H1 (cell line): ENCODE measurements around the gene MGMT. TPM values are rescaled to one million over a fixed set of nuclear protein-coding genes. Genes with fewer than 3 reads are reported as not detected.

Source experiments
- CTCF ChIA-PET: fragments of 300-600 bp; sonication (Branson Sonifier 250); formaldehyde crosslinking; loops from one replicate; lab custom pipeline; 2021; ENCODE audit not compliant: partially characterized antibody; lab: Charles Lee
- POLR2A ChIA-PET: fragments of 300-600 bp; sonication (Branson Sonifier 250); formaldehyde crosslinking; loops from one replicate; lab custom pipeline; 2021; ENCODE audit warnings: inconsistent platforms; ENCODE audit not compliant: partially characterized antibody; lab: Charles Lee
- DNase-seq, 2 experiments: peaks; one replicate each; pipeline versions ENCODE4 v3.0.0 to v3.0.0-alpha.2; 2010 to 2022; ENCODE audit warnings: low spot score in 2 of 2, low read depth in 1 of 2, mixed read lengths in 1 of 2
- FAIRE-seq: peaks from 2 replicates; lab custom pipeline; 2011; peaks lifted over from hg19 to GRCh38; lab: Jason Lieb, UNC
- H2AFZ ChIP-seq: 2 replicates; pipeline ENCODE4 v1.8.1; 2012; ENCODE audit warnings: low read length, inconsistent platforms
- H2AK5ac ChIP-seq: 2 replicates; pipeline ENCODE4 v1.6.1; 2013; ENCODE audit warnings: low read depth, low read length
- H2BK120ac ChIP-seq: replicated peaks from 2 replicates; pipeline ENCODE3; 2013; ENCODE audit warnings: low read depth, low read length, inconsistent platforms
- H2BK12ac ChIP-seq: 2 replicates; pipeline ENCODE4 v1.6.1; 2013; ENCODE audit warnings: low read depth, low read length
- H2BK15ac ChIP-seq: 2 replicates; pipeline ENCODE4 v1.6.1; 2013; ENCODE audit warnings: low read length
- H2BK20ac ChIP-seq: 2 replicates; pipeline ENCODE4 v1.6.1; 2013; ENCODE audit warnings: low read length
- H2BK5ac ChIP-seq: 2 replicates; pipeline ENCODE4 v1.6.1; 2013; ENCODE audit warnings: low read depth, low read length
- H3K14ac ChIP-seq: 2 replicates; pipeline ENCODE4 v1.6.1; 2013; ENCODE audit warnings: inconsistent platforms; ENCODE audit not compliant: insufficient read length
- H3K18ac ChIP-seq: 2 replicates; pipeline ENCODE4 v1.6.1; 2013; ENCODE audit warnings: low read length; ENCODE audit errors: extremely low read depth
- H3K23ac ChIP-seq: 2 replicates; pipeline ENCODE4 v1.6.1; 2013; ENCODE audit warnings: inconsistent platforms; ENCODE audit not compliant: insufficient read length
- H3K23me2 ChIP-seq: 2 replicates; pipeline ENCODE4 v1.6.1; 2013; ENCODE audit warnings: low read depth, low read length
- H3K27ac ChIP-seq: 2 replicates; pipeline ENCODE4 v1.6.1; 2011; ENCODE audit warnings: low read depth, low read length, inconsistent platforms
- H3K27me3 ChIP-seq, 4 experiments: replicated peaks in 1 of 4; 1 replicate in 1 of 4; 2 replicates in 3 of 4; pipeline versions ENCODE4 v1.6.1 to v1.8.1; 2011 to 2013; ENCODE audit warnings: low read length in 3 of 4, mild to moderate bottlenecking in 3 of 4, inconsistent platforms in 2 of 4, mixed read lengths in 2 of 4, moderate library complexity in 1 of 4; ENCODE audit not compliant: control insufficient read depth in 3 of 4, insufficient read depth in 3 of 4; ENCODE audit errors: extremely low read depth in 1 of 4
- H3K36me3 ChIP-seq, 4 experiments: 2 replicates each; pipeline versions ENCODE4 v1.6.1 to v1.8.1; 2011 to 2013; ENCODE audit warnings: mild to moderate bottlenecking in 4 of 4, low read length in 3 of 4, moderate library complexity in 2 of 4, control low read depth in 1 of 4, inconsistent platforms in 1 of 4; ENCODE audit not compliant: insufficient read depth in 4 of 4, control insufficient read depth in 2 of 4
- H3K4ac ChIP-seq: replicated peaks from 2 replicates; pipeline ENCODE3; 2013; ENCODE audit warnings: low read length, low read depth, mixed read lengths, inconsistent platforms; ENCODE audit not compliant: insufficient read length
- H3K4me1 ChIP-seq, 4 experiments: replicated peaks in 1 of 4; 1 replicate in 1 of 4; 2 replicates in 3 of 4; pipeline versions ENCODE4 v1.6.1 to v1.8.1; 2011 to 2013; ENCODE audit warnings: low read length in 3 of 4, inconsistent platforms in 2 of 4, mixed read lengths in 1 of 4; ENCODE audit not compliant: insufficient read depth in 4 of 4, control insufficient read depth in 3 of 4
- H3K4me2 ChIP-seq, 2 experiments: 2 replicates each; pipeline versions ENCODE4 v1.6.1 to v1.8.1; 2011 to 2013; ENCODE audit warnings: low read depth in 2 of 2, low read length in 2 of 2, control low read depth in 1 of 2, inconsistent platforms in 1 of 2, mild to moderate bottlenecking in 1 of 2; ENCODE audit not compliant: insufficient read depth in 1 of 2
- H3K4me3 ChIP-seq, 4 experiments: fragments of 200-600, 300-600 bp in 1 of 4; sonication (generic), shearing (Covaris generic), sonication (Bioruptor Twin) in 1 of 4; 2 replicates each; pipeline versions ENCODE4 v1.5.1 to v1.8.1; 2011 to 2016; ENCODE audit warnings: low read length in 4 of 4, low read depth in 3 of 4, control low read depth in 2 of 4, inconsistent platforms in 2 of 4, mild to moderate bottlenecking in 2 of 4, mixed read lengths in 1 of 4, moderate library complexity in 1 of 4; ENCODE audit not compliant: insufficient read depth in 2 of 4; ENCODE audit errors: extremely low read depth in 1 of 4
- H3K56ac ChIP-seq: replicated peaks from 2 replicates; pipeline ENCODE3; 2013; ENCODE audit warnings: low read depth, mild to moderate bottlenecking, mixed read lengths, low read length, inconsistent platforms; ENCODE audit not compliant: insufficient read length
- H3K79me1 ChIP-seq: 2 replicates; pipeline ENCODE4 v1.6.1; 2013; ENCODE audit warnings: low read depth, low read length, control low read depth
- H3K79me2 ChIP-seq, 2 experiments: 2 replicates each; pipeline versions ENCODE4 v1.6.1 to v1.8.1; 2012 to 2013; ENCODE audit warnings: low read length in 2 of 2, mild to moderate bottlenecking in 2 of 2, inconsistent platforms in 1 of 2; ENCODE audit not compliant: insufficient read depth in 2 of 2, control insufficient read depth in 1 of 2
- H3K9ac ChIP-seq, 4 experiments: replicated peaks in 1 of 4; 1 replicate in 1 of 4; 2 replicates in 3 of 4; pipeline versions ENCODE4 v1.6.1 to v1.8.1; 2011 to 2013; ENCODE audit warnings: low read depth in 3 of 4, low read length in 3 of 4, control low read depth in 2 of 4, mild to moderate bottlenecking in 2 of 4, moderate library complexity in 2 of 4, inconsistent platforms in 1 of 4; ENCODE audit errors: extremely low read depth in 1 of 4
- H3K9me3 ChIP-seq, 2 experiments: 2 replicates each; pipeline versions ENCODE4 v1.6.1 to v1.8.1; 2012 to 2013; ENCODE audit warnings: mild to moderate bottlenecking in 2 of 2, moderate library complexity in 2 of 2, control low read depth in 1 of 2, inconsistent platforms in 1 of 2, low read depth in 1 of 2, low read length in 1 of 2, mixed read lengths in 1 of 2; ENCODE audit not compliant: insufficient read depth in 2 of 2
- H4K20me1 ChIP-seq, 2 experiments: replicated peaks in 1 of 2; 2 replicates each; pipeline versions ENCODE3 to v1.8.1; 2011 to 2013; ENCODE audit warnings: inconsistent platforms in 2 of 2, low read length in 2 of 2, mild to moderate bottlenecking in 1 of 2; ENCODE audit not compliant: insufficient read depth in 2 of 2, control insufficient read depth in 1 of 2
- H4K5ac ChIP-seq: 2 replicates; pipeline ENCODE4 v1.6.1; 2013; ENCODE audit warnings: low read length, low read depth, mixed read lengths, inconsistent platforms; ENCODE audit not compliant: insufficient read length
- H4K8ac ChIP-seq: 2 replicates; pipeline ENCODE4 v1.8.0; 2013; ENCODE audit warnings: mild to moderate bottlenecking, moderate library complexity, low read length, inconsistent platforms; ENCODE audit not compliant: insufficient read depth; ENCODE audit errors: extremely low read depth
- H4K91ac ChIP-seq: replicated peaks from 2 replicates; pipeline ENCODE3; 2013; ENCODE audit warnings: low read length, mixed read lengths, inconsistent platforms; ENCODE audit not compliant: insufficient read length
- CBX8 ChIP-seq: fragments of 300-800, 300-1000 bp; sonication (generic); IDR thresholded peaks from 2 replicates; pipeline ENCODE4 v1.7.1; 2016; ENCODE audit warnings: low read depth, low read length, borderline replicate concordance
- CEBPB ChIP-seq: IDR thresholded peaks from 2 replicates; pipeline ENCODE4 v1.6.1; 2012; ENCODE audit warnings: low read depth, low read length
- KDM5A ChIP-seq: fragments of 200-600 bp; IDR thresholded peaks from 2 replicates; pipeline ENCODE4 v1.7.1; 2012; ENCODE audit warnings: mild to moderate bottlenecking, low read length, inconsistent platforms, mixed read lengths
- NRF1 ChIP-seq: IDR thresholded peaks from 2 replicates; pipeline ENCODE4 v1.6.1; 2011; ENCODE audit warnings: mild to moderate bottlenecking, low read depth, low read length, improper control_type of control experiment
- POLR2A ChIP-seq, 2 experiments: IDR thresholded peaks; 1 replicate in 1 of 2; 2 replicates in 1 of 2; pipeline ENCODE4 v1.6.1; 2011; ENCODE audit warnings: low read depth in 2 of 2, low read length in 2 of 2, mild to moderate bottlenecking in 2 of 2; ENCODE audit errors: control extremely low read depth in 1 of 2
- POLR2AphosphoS5 ChIP-seq: IDR thresholded peaks from 2 replicates; pipeline ENCODE4 v1.6.1; 2011; ENCODE audit warnings: low read depth, low read length
- RBBP5 ChIP-seq: IDR thresholded peaks from 2 replicates; pipeline ENCODE4 v1.7.1; 2012; ENCODE audit warnings: low read depth, mild to moderate bottlenecking, inconsistent platforms, low read length, moderate library complexity, borderline replicate concordance
- SIRT6 ChIP-seq: IDR thresholded peaks from one replicate; pipeline ENCODE4 v1.7.1; 2012; ENCODE audit warnings: low read length, inconsistent platforms
- SP1 ChIP-seq: IDR thresholded peaks from 2 replicates; pipeline ENCODE4 v1.6.1; 2011; ENCODE audit warnings: low read depth, low read length
- TCF12 ChIP-seq: IDR thresholded peaks from 2 replicates; pipeline ENCODE4 v1.6.1; 2011; ENCODE audit warnings: low read depth, mild to moderate bottlenecking, low read length
- WGBS, 2 experiments: shearing (Covaris generic) in 1 of 2; methylation state at CpG; one replicate each; pipeline versions ENCODE4 v1.1.6 to v1.1.7; 2013 to 2015; ENCODE audit warnings: low lambda C conversion rate in 2 of 2, mixed read lengths in 2 of 2, inconsistent platforms in 1 of 2, low coverage in 1 of 2, missing lambda C conversion rate in 1 of 2; ENCODE audit not compliant: insufficient replicate concordance in 2 of 2, insufficient coverage in 1 of 2, insufficient read length in 1 of 2; ENCODE audit errors: extremely low coverage in 1 of 2, missing lambda C conversion rate in 1 of 2; 5-methylcytosine and 5-hydroxymethylcytosine counted together
- polyA plus RNA-seq, 7 experiments: library from polyadenylated mRNA; depleted of rRNA in 3 of 7; stranded (reverse) in 5 of 7; unstranded in 2 of 7; fragments of >200 nt in 5 of 7; fragments of 200-250 nt in 2 of 7; gene quantifications; 1 replicate in 5 of 7; 2 replicates in 1 of 7; 4 replicates in 1 of 7; pipeline versions ENCODE4 v1.2.1 to v1.2.3, GENCODE V29; 2011 to 2013; ENCODE audit warnings: missing spikeins in 2 of 7, mixed read lengths in 2 of 7
- total RNA-seq: library from RNA; stranded (reverse); fragmentation: NEBNext Ultra II Directional; extraction: Animal tissue kit (Norgen Biotek cat#: 25700); gene quantifications from 2 replicates; pipeline ENCODE4 v1.2.1, GENCODE V29; 2021
- TF ChIP-seq, protein P1 (sequence below): IDR thresholded peaks from 2 replicates; pipeline ENCODE4 v1.6.1; 2012; ENCODE audit warnings: inconsistent platforms
- TF ChIP-seq, protein P2 (sequence below), 3 experiments: IDR thresholded peaks; 1 replicate in 2 of 3; 2 replicates in 1 of 3; pipeline versions ENCODE4 v1.5.1 to v1.6.1; 2011; ENCODE audit warnings: low read length in 3 of 3, mild to moderate bottlenecking in 3 of 3, inconsistent platforms in 2 of 3, low read depth in 1 of 3, moderate library complexity in 1 of 3; ENCODE audit not compliant: insufficient read depth in 1 of 3; ENCODE audit errors: control extremely low read depth in 1 of 3

MGMT gene
- total and polyA plus RNA-seq, 2 of the 8 experiments (the other 6 are each of a cell fraction or from before 2014, with no cell fraction given) = 9.9 to 10.7 TPM

DNA sequence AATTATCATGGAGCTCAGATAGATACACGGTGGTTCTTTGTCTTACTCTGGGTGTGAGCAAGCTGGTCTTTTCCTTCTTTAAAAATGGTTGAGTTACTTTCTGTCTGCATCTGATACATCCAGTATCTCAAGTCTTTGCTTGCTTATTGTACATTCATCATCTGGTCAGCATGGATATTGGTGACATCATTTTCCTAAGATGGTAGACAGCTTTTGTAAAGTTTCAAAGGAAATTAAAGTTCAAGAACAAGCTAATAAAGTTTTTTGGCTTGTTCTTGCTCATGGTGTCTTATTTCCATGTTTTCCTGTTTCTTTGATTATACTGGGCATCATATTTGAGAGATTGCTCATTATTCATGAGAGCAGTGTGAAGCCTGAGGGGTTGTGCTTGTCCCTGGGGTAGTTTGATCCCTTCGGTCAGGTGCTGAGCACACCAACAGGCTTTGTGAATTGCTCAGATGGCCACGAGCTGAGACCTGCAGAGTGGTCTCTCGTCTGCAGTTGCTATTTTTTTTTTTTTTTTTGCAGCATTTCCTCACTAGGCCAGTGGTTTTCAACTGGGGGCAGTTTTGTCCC lies 38.5 kb downstream of the MGMT start:
- no peak overlapping the region for H2BK12ac ChIP-seq
- no peaks in the 10 kb centered on the region for H3K36me3 ChIP-seq
- no peak overlapping the region for H4K5ac ChIP-seq
- DNase-seq = no peak
- no peaks in the 10 kb centered on the region for H3K79me2 ChIP-seq
- no peak overlapping the region for H3K14ac ChIP-seq
- no peak overlapping the region for H3K23ac ChIP-seq
- H3K4me2 ChIP-seq = no peak overlapping the region
- no peaks in the 10 kb centered on the region for H3K27me3 ChIP-seq
- no peak overlapping the region for H2BK5ac ChIP-seq
- no peak overlapping the region for H2AK5ac ChIP-seq
- no peak overlapping the region for H3K4me3 ChIP-seq
- ChIA-PET CTCF (interaction anchor here (0.6 to 1.4 kb wide), 2 partner anchors 40 to 250 kb away, joined by 3 read pairs; no protein-coding TSS in a partner anchor), POLR2A (no interaction called here)
- 59% methylated on average over 4 of the region's 4 CpGs; no CpG with 5 or more reads in 1 of the 2 experiments for WGBS, 2 experiments
- no peaks in the 10 kb centered on the region for H3K4me1 ChIP-seq
- no peaks in the 10 kb centered on the region; the same call in 1 of the 2 replicates for H3K79me1 ChIP-seq
- no peak overlapping the region for H2BK20ac ChIP-seq
- peaks cover 0 to 2% of the 10 kb centered on the region in 2 experiments for H4K20me1 ChIP-seq
- H2BK120ac ChIP-seq = no peak overlapping the region
- no peak overlapping the region for H3K18ac ChIP-seq
- H4K91ac ChIP-seq = no peak overlapping the region
- H3K56ac ChIP-seq = no peak overlapping the region
- H3K9ac ChIP-seq = no peak overlapping the region
- FAIRE-seq = no peak
- no peak overlapping the region for H2BK15ac ChIP-seq
- H3K9me3 ChIP-seq = no peaks in the 10 kb centered on the region
- H3K4ac ChIP-seq = no peak overlapping the region
- no peaks in the 10 kb centered on the region for H3K23me2 ChIP-seq
- no peak overlapping the region for H2AFZ ChIP-seq
- no peak overlapping the region for H3K27ac ChIP-seq
- H4K8ac ChIP-seq = no peak overlapping the region
- TF ChIP-seq KDM5A (no peak), NRF1 (no peak), POLR2A (IDR thresholded peaks at IDR 0.05; ENCODE audit: control extremely low read depth in 1 of 2, low read depth in 2 of 2, low read length in 2 of 2) (no peak), TCF12 (no peak), POLR2AphosphoS5 (no peak), CBX8 (no peak), SP1 (no peak), SIRT6 (no peak), RBBP5 (no peak), CEBPB (no peak)
- TF ChIP-seq, protein P1, sequence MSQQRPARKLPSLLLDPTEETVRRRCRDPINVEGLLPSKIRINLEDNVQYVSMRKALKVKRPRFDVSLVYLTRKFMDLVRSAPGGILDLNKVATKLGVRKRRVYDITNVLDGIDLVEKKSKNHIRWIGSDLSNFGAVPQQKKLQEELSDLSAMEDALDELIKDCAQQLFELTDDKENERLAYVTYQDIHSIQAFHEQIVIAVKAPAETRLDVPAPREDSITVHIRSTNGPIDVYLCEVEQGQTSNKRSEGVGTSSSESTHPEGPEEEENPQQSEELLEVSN = no peak
- TF ChIP-seq, protein P2, sequence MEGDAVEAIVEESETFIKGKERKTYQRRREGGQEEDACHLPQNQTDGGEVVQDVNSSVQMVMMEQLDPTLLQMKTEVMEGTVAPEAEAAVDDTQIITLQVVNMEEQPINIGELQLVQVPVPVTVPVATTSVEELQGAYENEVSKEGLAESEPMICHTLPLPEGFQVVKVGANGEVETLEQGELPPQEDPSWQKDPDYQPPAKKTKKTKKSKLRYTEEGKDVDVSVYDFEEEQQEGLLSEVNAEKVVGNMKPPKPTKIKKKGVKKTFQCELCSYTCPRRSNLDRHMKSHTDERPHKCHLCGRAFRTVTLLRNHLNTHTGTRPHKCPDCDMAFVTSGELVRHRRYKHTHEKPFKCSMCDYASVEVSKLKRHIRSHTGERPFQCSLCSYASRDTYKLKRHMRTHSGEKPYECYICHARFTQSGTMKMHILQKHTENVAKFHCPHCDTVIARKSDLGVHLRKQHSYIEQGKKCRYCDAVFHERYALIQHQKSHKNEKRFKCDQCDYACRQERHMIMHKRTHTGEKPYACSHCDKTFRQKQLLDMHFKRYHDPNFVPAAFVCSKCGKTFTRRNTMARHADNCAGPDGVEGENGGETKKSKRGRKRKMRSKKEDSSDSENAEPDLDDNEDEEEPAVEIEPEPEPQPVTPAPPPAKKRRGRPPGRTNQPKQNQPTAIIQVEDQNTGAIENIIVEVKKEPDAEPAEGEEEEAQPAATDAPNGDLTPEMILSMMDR (IDR thresholded peaks at IDR 0.05; ENCODE audit: control extremely low read depth in 1 of 3, insufficient read depth in 1 of 3, low read depth in 1 of 3, low read length in 3 of 3) = no peak
